ENCODE results near the gene CASP6.

CASP6 gene

DNA sequence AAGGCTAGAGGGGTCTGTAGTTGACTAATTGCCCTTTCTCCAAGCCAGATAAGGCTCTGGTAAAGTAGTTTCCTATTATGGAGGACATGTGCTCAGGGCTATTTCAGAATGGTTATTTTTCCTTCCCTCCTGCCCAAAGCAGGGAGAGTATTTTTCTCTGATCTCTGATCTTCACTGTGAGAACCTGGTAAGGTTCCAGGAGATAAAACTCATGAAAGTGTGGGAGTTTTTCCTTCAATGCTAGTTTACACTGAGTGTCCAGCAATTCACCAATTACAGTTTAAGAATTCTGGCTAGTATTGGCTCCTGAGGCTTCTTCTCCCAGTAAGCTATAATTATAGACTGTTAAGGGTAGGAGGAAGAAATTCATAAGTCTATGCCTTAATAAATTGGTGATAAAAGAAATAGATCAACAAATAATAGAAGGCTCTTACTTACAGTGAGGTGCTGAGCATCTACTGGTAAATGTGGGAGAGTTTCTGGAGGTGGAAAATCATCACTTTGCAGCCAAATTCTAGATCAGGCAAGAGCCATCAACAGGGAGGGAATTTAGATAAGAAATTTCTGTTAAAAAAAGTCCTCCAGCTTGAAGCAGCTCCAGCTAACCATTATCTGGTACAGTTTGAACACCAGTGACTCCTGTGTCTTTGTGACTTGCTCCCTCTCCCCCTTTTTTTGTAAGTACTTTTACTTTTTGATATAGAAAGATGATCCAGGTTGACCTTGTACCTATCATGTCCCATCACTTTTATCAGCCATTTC, 30.9 kb downstream of the CASP6 start:
- TF ChIP-seq, protein P1, sequence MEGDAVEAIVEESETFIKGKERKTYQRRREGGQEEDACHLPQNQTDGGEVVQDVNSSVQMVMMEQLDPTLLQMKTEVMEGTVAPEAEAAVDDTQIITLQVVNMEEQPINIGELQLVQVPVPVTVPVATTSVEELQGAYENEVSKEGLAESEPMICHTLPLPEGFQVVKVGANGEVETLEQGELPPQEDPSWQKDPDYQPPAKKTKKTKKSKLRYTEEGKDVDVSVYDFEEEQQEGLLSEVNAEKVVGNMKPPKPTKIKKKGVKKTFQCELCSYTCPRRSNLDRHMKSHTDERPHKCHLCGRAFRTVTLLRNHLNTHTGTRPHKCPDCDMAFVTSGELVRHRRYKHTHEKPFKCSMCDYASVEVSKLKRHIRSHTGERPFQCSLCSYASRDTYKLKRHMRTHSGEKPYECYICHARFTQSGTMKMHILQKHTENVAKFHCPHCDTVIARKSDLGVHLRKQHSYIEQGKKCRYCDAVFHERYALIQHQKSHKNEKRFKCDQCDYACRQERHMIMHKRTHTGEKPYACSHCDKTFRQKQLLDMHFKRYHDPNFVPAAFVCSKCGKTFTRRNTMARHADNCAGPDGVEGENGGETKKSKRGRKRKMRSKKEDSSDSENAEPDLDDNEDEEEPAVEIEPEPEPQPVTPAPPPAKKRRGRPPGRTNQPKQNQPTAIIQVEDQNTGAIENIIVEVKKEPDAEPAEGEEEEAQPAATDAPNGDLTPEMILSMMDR (IDR thresholded peaks at IDR 0.05; ENCODE audit: low read depth, low read length), result no peak
- DNase-seq (ENCODE audit: low read depth in 2 of 2), result peak in 1 of 2 donors; percentile 29

DNA sequence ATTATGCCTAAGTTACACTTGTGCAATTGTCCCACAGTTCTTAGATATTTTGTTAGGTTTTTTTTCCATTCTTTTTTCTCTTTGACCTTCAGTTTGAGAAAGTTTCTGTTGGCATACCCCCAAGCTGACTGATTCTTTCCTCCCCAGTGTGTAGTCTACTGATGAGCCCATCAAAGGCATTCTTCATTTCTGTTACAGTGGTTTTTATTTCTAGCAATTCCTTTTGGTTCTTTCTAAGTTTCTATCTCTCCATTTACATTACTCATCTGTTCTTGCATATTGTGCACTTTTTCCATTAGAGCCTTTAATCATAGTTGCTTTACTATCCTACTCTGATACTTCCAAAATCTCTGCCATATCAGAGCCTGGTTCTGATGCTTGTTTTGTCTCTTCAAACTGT, 31.9 kb downstream of the CASP6 start:
- peak in 1 of 2 donors; percentile 15 for DNase-seq (ENCODE audit: low read depth in 2 of 2)

More for the DNA sequence above, 30.9 kb downstream of the CASP6 start:
- no peak overlapping the region for H3K4me3 ChIP-seq (replicated peaks in 1 of 2; ENCODE audit: low read depth in 2 of 2, low read length in 2 of 2)

DNA sequence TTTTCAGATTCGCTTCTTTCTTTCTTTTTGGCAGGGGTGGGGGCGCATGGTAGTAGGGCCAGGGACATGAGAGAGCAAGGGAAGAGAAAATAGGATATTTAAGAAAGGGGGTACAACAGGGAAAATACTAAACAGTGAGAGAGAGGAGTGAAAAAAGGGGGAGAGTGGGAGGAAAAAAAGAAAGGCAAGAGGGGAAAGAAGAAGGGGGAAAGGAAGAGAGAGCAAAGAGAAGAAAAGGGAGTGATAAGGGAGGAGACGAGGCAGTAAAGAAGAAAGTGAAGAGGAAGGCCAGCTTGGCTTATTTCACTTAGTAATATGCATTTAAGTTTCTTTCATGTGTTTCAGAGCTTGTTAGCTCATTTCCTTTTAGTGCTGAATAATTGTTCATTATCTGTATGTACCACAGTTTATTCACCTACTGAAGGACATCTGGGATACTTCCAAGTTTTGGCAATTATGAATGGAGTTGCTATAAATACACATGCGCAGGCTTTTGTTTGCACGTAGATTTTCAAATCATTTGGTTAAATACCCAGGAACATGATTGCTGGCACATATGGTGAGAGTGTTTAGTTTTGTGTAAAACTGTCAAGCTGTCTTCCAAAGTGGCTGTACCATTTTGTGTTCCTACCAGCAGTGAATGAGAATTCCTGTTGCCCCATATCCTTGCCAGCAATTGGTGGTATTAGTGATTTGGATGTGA, 37.3 kb downstream of the CASP6 start:
- TF ChIP-seq, protein P1 (IDR thresholded peaks at IDR 0.05; ENCODE audit: low read depth, low read length), result no peak
- H3K4me3 ChIP-seq (replicated peaks in 1 of 2; ENCODE audit: low read depth in 2 of 2, low read length in 2 of 2), result no peak overlapping the region
- peak in 1 of 2 donors; percentile 3 for DNase-seq (ENCODE audit: low read depth in 2 of 2)

More for the DNA sequence above, 31.9 kb downstream of the CASP6 start:
- no peak overlapping the region for H3K4me3 ChIP-seq (replicated peaks in 1 of 2; ENCODE audit: low read depth in 2 of 2, low read length in 2 of 2)
- TF ChIP-seq, protein P1 (IDR thresholded peaks at IDR 0.05; ENCODE audit: low read depth, low read length), result no peak

DNA sequence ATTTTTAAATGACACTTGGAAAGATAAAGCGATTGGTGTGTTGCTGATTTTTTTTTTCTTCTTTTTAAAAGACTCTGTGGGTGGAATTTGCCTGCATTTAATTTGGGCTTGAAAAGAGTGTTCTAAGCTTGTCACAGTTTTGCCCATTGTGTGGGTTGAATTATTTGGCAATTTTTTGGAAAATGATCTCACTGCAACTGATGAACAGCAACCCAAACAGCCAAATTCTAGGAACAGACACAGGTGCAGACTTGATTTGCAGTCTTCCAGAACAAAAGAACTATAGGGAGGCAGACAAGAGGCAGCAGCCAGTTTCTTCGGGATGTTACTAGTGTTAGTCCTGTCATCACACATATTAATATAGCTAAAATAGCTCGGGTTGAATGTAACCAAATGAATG, 40.5 kb downstream of the CASP6 start:
- H3K4me3 ChIP-seq (replicated peaks in 1 of 2; ENCODE audit: low read depth in 2 of 2, low read length in 2 of 2), result no peak overlapping the region
- no peak for DNase-seq (ENCODE audit: low read depth in 2 of 2)
- TF ChIP-seq, protein P1 (IDR thresholded peaks at IDR 0.05; ENCODE audit: low read depth, low read length), result no peak

DNA sequence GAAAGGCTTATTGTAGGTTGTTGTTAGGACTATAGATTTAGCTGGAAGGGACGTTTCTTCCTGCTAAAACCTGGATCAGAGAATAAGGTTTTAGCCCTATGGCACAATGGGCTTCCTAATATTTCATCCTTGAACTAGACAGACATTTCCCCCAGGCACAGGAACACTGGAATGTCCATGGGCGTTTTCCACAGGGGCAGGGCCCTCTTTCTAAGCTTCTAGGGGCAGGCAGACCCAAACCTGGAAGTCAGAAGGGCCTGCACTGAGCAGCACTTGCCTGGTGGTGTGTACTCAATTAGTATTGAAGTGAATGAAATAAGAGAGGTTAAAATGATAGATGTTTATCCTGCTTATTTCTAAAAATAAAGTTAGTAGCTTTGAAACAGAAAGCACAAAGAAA, 41.1 kb downstream of the CASP6 start:
- no peak overlapping the region for H3K4me3 ChIP-seq (replicated peaks in 1 of 2; ENCODE audit: low read depth in 2 of 2, low read length in 2 of 2)
- no peak for DNase-seq (ENCODE audit: low read depth in 2 of 2)
- TF ChIP-seq, protein P1 (IDR thresholded peaks at IDR 0.05; ENCODE audit: low read depth, low read length), result no peak

DNA sequence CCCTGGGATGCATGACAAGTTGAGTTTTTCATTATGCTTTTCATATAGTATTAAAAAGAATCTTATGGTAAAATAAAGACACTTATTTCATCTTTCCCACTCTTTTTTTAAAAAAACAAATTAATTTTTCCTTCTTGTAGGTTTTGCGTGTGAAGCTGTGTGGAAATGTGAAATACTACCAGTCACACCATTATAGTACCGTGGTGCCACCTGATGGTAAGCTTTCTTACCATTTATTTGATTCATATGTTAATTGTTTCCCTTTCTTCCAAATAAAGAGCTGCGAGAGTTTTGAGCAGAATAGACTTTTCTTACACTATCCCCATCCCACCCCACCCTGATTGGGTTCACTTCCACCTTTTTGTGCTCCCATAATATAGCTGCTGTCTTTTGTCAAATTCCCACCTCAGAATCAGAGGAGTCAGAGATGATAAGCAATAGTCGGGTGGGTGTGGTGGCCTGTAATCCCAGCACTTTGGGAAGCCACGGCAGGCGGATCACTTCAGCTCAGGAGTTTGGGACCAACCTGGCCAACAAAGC, 44.3 kb downstream of the CASP6 start:
- TF ChIP-seq, protein P1 (IDR thresholded peaks at IDR 0.05; ENCODE audit: low read depth, low read length), result no peak

More for the DNA sequence above, 44.3 kb downstream of the CASP6 start:
- peak; percentile 12 to 35 for DNase-seq (ENCODE audit: low read depth in 2 of 2)
- H3K4me3 ChIP-seq (replicated peaks in 1 of 2; ENCODE audit: low read depth in 2 of 2, low read length in 2 of 2), result no peak overlapping the region
